Measurements from ENCODE around the gene PLXDC2. TPM values are rescaled to one million over a fixed set of nuclear protein-coding genes. Genes with fewer than 3 reads are reported as not detected.

The PLXDC2 gene
- total RNA-seq, 1 experiment from 2014 or later, result 0.21 TPM

DNA sequence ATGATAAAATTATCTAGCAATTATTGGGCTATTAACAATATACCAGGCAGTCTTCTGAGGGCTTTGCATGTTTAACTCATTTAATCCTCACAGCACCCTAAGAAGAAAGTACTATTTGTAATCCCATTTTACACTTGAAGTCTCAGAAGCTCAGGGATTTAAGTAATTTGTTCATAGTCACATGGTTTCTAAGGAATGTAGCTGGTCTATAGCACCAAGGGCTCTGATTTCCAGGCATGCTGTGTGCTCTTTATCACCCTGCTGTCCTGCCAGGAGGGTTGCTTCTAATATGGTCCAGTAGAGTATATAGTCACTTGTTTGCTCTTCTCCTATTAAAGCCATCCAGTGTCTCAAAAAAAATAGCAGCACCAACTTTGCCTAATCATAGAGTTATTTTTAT is 417.2 kb downstream of the PLXDC2 start:
- ATAC-seq, result no peak
- H3K27ac ChIP-seq (ENCODE audit: low read length), result no peak overlapping the region
- in situ Hi-C loops (cut with HindIII; ENCODE audit: low pct_unique_long_range_greater_than_20kb, low sequenced_read_pairs) (no loop called here), intact Hi-C loops (cut with micrococcal nuclease; ENCODE audit: unreplicated experiment) (no loop called here)
- no peaks in the 10 kb centered on the region for H3K27me3 ChIP-seq (ENCODE audit: control insufficient read depth, insufficient read depth, low read length)
- TF ChIP-seq POLR2AphosphoS5 (IDR thresholded peaks at IDR 0.05; ENCODE audit: low read depth, low read length) (no peak), SIN3A (IDR thresholded peaks at IDR 0.05; ENCODE audit: borderline replicate concordance, insufficient read depth, low read depth, low read length) (no peak), TCF7L2 (IDR thresholded peaks at IDR 0.05; ENCODE audit: low read depth, low read length) (no peak)
- TF ChIP-seq, protein P1, sequence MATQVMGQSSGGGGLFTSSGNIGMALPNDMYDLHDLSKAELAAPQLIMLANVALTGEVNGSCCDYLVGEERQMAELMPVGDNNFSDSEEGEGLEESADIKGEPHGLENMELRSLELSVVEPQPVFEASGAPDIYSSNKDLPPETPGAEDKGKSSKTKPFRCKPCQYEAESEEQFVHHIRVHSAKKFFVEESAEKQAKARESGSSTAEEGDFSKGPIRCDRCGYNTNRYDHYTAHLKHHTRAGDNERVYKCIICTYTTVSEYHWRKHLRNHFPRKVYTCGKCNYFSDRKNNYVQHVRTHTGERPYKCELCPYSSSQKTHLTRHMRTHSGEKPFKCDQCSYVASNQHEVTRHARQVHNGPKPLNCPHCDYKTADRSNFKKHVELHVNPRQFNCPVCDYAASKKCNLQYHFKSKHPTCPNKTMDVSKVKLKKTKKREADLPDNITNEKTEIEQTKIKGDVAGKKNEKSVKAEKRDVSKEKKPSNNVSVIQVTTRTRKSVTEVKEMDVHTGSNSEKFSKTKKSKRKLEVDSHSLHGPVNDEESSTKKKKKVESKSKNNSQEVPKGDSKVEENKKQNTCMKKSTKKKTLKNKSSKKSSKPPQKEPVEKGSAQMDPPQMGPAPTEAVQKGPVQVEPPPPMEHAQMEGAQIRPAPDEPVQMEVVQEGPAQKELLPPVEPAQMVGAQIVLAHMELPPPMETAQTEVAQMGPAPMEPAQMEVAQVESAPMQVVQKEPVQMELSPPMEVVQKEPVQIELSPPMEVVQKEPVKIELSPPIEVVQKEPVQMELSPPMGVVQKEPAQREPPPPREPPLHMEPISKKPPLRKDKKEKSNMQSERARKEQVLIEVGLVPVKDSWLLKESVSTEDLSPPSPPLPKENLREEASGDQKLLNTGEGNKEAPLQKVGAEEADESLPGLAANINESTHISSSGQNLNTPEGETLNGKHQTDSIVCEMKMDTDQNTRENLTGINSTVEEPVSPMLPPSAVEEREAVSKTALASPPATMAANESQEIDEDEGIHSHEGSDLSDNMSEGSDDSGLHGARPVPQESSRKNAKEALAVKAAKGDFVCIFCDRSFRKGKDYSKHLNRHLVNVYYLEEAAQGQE (IDR thresholded peaks at IDR 0.05; ENCODE audit: insufficient read depth in 1 of 2, low read depth in 2 of 2, low read length in 1 of 2), result no peak
- TF ChIP-seq, protein P2, sequence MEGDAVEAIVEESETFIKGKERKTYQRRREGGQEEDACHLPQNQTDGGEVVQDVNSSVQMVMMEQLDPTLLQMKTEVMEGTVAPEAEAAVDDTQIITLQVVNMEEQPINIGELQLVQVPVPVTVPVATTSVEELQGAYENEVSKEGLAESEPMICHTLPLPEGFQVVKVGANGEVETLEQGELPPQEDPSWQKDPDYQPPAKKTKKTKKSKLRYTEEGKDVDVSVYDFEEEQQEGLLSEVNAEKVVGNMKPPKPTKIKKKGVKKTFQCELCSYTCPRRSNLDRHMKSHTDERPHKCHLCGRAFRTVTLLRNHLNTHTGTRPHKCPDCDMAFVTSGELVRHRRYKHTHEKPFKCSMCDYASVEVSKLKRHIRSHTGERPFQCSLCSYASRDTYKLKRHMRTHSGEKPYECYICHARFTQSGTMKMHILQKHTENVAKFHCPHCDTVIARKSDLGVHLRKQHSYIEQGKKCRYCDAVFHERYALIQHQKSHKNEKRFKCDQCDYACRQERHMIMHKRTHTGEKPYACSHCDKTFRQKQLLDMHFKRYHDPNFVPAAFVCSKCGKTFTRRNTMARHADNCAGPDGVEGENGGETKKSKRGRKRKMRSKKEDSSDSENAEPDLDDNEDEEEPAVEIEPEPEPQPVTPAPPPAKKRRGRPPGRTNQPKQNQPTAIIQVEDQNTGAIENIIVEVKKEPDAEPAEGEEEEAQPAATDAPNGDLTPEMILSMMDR (IDR thresholded peaks at IDR 0.05), result no peak
- H3K4me3 ChIP-seq (ENCODE audit: low read depth in 2 of 2, low read length in 2 of 2), result no peak overlapping the region
- no peak for DNase-seq (ENCODE audit: low read depth, low spot score)
- CTCF ChIA-PET, result no interaction called here
- no peaks in the 10 kb centered on the region for H3K36me3 ChIP-seq (ENCODE audit: control insufficient read depth, insufficient read depth, low read length)
- no peaks in the 10 kb centered on the region for H3K4me1 ChIP-seq (ENCODE audit: control insufficient read depth, insufficient read depth, low read length)
- H3K9me3 ChIP-seq (ENCODE audit: control insufficient read depth, insufficient read depth, low read depth, low read length), result no peaks in the 10 kb centered on the region
- POLR2A ChIA-PET, result no interaction called here
- no TSS peak for BruUV-seq (replicated peaks)

DNA sequence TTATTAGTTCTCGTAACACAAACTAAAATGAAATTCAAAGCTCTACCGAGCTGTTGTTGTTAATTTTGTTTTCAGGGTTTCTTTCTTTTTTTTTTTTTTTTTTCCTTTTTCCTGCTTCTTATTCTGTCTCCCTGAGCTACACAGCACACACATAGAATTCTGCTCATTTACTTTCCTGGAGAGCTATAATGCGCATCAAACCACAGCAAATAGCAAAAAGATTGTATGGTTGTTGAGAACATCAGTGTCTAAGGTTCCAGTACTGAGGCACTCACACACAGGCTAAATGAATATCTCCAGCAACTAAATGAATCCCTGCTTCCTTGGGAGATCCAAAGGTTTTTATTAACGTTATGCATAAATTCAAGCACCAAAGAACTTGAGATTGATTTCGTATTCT is 418.3 kb downstream of the PLXDC2 start:
- ChIA-PET CTCF (no interaction called here), POLR2A (no interaction called here)
- Histone ChIP-seq H3K36me3 (ENCODE audit: control insufficient read depth, insufficient read depth, low read length) (no peaks in the 10 kb centered on the region), H3K9me3 (ENCODE audit: control insufficient read depth, insufficient read depth, low read depth, low read length) (no peaks in the 10 kb centered on the region), H3K4me1 (ENCODE audit: control insufficient read depth, insufficient read depth, low read length) (no peaks in the 10 kb centered on the region), H3K27ac (ENCODE audit: low read length) (no peak overlapping the region), H3K4me3 (ENCODE audit: low read depth in 2 of 2, low read length in 2 of 2) (no peak overlapping the region), H3K27me3 (ENCODE audit: control insufficient read depth, insufficient read depth, low read length) (no peaks in the 10 kb centered on the region)
- intact Hi-C loops (cut with micrococcal nuclease; ENCODE audit: unreplicated experiment) (no loop called here), in situ Hi-C loops (cut with HindIII; ENCODE audit: low pct_unique_long_range_greater_than_20kb, low sequenced_read_pairs) (no loop called here)
- TF ChIP-seq, protein P2 (IDR thresholded peaks at IDR 0.05), result no peak
- TF ChIP-seq TCF7L2 (IDR thresholded peaks at IDR 0.05; ENCODE audit: low read depth, low read length), result no peak
- TF ChIP-seq, protein P1 (IDR thresholded peaks at IDR 0.05; ENCODE audit: insufficient read depth in 1 of 2, low read depth in 2 of 2, low read length in 1 of 2), result no peak
- no peak for TF ChIP-seq POLR2AphosphoS5 (IDR thresholded peaks at IDR 0.05; ENCODE audit: low read depth, low read length)
- no peak for TF ChIP-seq SIN3A (IDR thresholded peaks at IDR 0.05; ENCODE audit: borderline replicate concordance, insufficient read depth, low read depth, low read length)
- DNase-seq (ENCODE audit: low read depth, low spot score) (no peak), ATAC-seq (no peak)
- no TSS peak for BruUV-seq (replicated peaks)

All from Panc1 (cell line).